Keratinocyte (primary cell): ENCODE results near the gene ELOVL6. TPM values are rescaled to one million over a fixed set of nuclear protein-coding genes. Genes with fewer than 3 reads are reported as not detected.

Experiments
- DNase-seq: peaks from one replicate; pipeline ENCODE4 v3.0.0-alpha.2; 2011; ENCODE audit warnings: low read depth, missing footprints, low spot score
- FAIRE-seq: peaks from 2 replicates; lab custom pipeline; 2011; peaks lifted over from hg19 to GRCh38; lab: Jason Lieb, UNC
- H2AFZ ChIP-seq: 2 replicates; pipeline ENCODE4 v1.6.0; 2012; ENCODE audit warnings: low read length, control low read depth, inconsistent platforms; ENCODE audit not compliant: control insufficient read depth
- H3K27ac ChIP-seq: 2 replicates; pipeline ENCODE4 v1.5.1; 2011; ENCODE audit warnings: low read length; ENCODE audit not compliant: control insufficient read depth, insufficient read depth
- H3K27me3 ChIP-seq: 3 replicates; pipeline ENCODE4 v1.6.0; 2011; ENCODE audit warnings: low read length; ENCODE audit not compliant: control insufficient read depth, insufficient read depth; ENCODE audit errors: extremely low read depth
- H3K36me3 ChIP-seq, 2 experiments: 2 replicates in 1 of 2; 3 replicates in 1 of 2; pipeline ENCODE4 v1.5.1; 2011; ENCODE audit warnings: low read length in 2 of 2, mild to moderate bottlenecking in 1 of 2; ENCODE audit not compliant: control insufficient read depth in 2 of 2, insufficient read depth in 2 of 2; ENCODE audit errors: extremely low read depth in 1 of 2
- H3K4me1 ChIP-seq: 3 replicates; pipeline ENCODE4 v1.5.1; 2011; ENCODE audit warnings: low read length; ENCODE audit not compliant: control insufficient read depth, insufficient read depth; ENCODE audit errors: extremely low read depth
- H3K4me2 ChIP-seq: 3 replicates; pipeline ENCODE4 v1.6.0; 2011; ENCODE audit warnings: low read depth, low read length; ENCODE audit not compliant: control insufficient read depth, insufficient read depth; ENCODE audit errors: extremely low read depth
- H3K4me3 ChIP-seq, 3 experiments: fragments of 200-600 bp in 1 of 3; sonication (generic) in 1 of 3; 2 replicates in 2 of 3; 3 replicates in 1 of 3; pipeline ENCODE4 v1.5.1; 2011 to 2016; ENCODE audit warnings: low read length in 3 of 3, mild to moderate bottlenecking in 3 of 3, control low read depth in 2 of 3, inconsistent platforms in 1 of 3, low read depth in 1 of 3, mixed read lengths in 1 of 3, mixed run types in 1 of 3, moderate library complexity in 1 of 3; ENCODE audit not compliant: control insufficient read depth in 2 of 3, insufficient read depth in 2 of 3; ENCODE audit errors: extremely low read depth in 1 of 3
- H3K79me2 ChIP-seq: 2 replicates; pipeline ENCODE4 v1.6.0; 2012; ENCODE audit warnings: low read length; ENCODE audit not compliant: control insufficient read depth, insufficient read depth
- H3K9ac ChIP-seq: 3 replicates; pipeline ENCODE4 v1.6.0; 2011; ENCODE audit warnings: low read length; ENCODE audit not compliant: control insufficient read depth, insufficient read depth; ENCODE audit errors: extremely low read depth
- H3K9me1 ChIP-seq: 3 replicates; pipeline ENCODE4 v1.6.0; 2011; ENCODE audit warnings: low read length; ENCODE audit not compliant: control insufficient read depth, insufficient read depth; ENCODE audit errors: extremely low read depth
- H3K9me3 ChIP-seq: 2 replicates; pipeline ENCODE4 v1.5.1; 2012; ENCODE audit warnings: low read depth, low read length; ENCODE audit not compliant: control insufficient read depth
- H4K20me1 ChIP-seq: 3 replicates; pipeline ENCODE4 v1.6.0; 2011; ENCODE audit warnings: low read length; ENCODE audit not compliant: control insufficient read depth, insufficient read depth; ENCODE audit errors: extremely low read depth
- EZH2 ChIP-seq: IDR thresholded peaks from one replicate; pipeline ENCODE4 v1.6.1; 2012; ENCODE audit warnings: inconsistent platforms, mild to moderate bottlenecking, low read length, moderate library complexity
- dilution Hi-C: fragments of 300-500 bp; cut with MboI; formaldehyde crosslinking; loops from one replicate; pipeline ENCODE4 v1.7.0; 2020; ENCODE audit warnings: low sequenced_read_pairs; ENCODE audit not compliant: extremely low pct_ligation_motif_present
- polyA plus RNA-seq, 5 experiments: library from polyadenylated mRNA; depleted of rRNA in 3 of 5; stranded (reverse) in 3 of 5; stranded (forward) in 1 of 5; unstranded in 1 of 5; fragments of >200 nt; gene quantifications; 1 replicate in 1 of 5; 2 replicates in 3 of 5; 3 replicates in 1 of 5; pipeline versions ENCODE4 v1.2.1 to v1.2.3, GENCODE V29; 2011 to 2012; ENCODE audit warnings: missing spikeins in 2 of 5, low read depth in 1 of 5, low replicate concordance in 1 of 5
- TF ChIP-seq, protein P1 (sequence below), 3 experiments: IDR thresholded peaks in 1 of 3; conservative IDR thresholded peaks in 1 of 3; optimal IDR thresholded peaks in 1 of 3; 2 replicates in 2 of 3; 3 replicates in 1 of 3; pipeline versions ENCODE3 to v1.5.1; 2011; ENCODE audit warnings: low read length in 3 of 3, mild to moderate bottlenecking in 3 of 3, moderate library complexity in 2 of 3, control low read depth in 1 of 3, inconsistent platforms in 1 of 3; ENCODE audit not compliant: insufficient read depth in 2 of 3; ENCODE audit errors: extremely low read depth in 1 of 3

The ELOVL6 gene
- polyA plus RNA-seq, 1 donor (not counting 4 experiments of a cell fraction or from before 2014, with no cell fraction given) = 65.9 TPM

DNA sequence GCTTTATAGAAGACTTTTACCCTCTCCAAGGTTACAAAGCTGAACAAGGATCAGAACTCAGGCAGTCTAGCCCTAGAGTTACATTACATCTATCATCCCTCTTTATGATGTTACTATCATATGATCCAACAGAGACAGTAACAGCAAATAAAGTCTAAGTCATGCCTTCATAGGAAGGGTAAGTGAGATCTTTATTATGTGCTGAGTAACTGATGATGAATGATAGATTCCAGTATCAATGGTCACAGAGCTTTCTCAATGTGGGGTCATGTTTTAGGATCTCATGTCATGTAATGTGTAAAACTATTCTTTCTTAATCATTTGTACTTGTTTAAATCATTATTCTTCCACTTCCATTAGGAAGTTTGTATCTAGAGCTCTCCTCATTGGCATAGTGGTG lies 22.8 kb downstream of the ELOVL6 start:
- peaks cover 0 to 5% of the 10 kb centered on the region in 2 experiments for H3K36me3 ChIP-seq

DNA sequence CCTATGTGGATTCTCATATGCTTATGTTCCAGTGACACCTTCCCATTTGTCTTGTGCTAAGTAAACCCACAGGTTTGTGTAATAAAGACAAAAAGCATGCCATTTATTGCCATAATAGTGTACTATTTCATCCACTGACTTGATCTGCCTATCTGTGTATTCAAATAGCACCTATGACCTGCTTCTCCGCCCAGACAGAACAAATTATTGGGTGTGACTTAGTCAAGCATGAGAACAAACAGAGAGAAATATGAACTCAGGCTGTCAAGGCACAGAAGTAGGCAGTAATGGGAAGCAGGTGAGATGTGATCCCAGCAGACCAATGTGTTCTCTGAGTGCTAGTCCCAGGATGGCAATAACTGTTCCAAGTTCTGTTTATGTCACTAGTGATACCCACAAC lies 25.4 kb downstream of the ELOVL6 start:
- peaks cover 0 to 6% of the 10 kb centered on the region in 2 experiments for H3K36me3 ChIP-seq
- no peaks in the 10 kb centered on the region for H3K9me3 ChIP-seq
- H3K4me2 ChIP-seq = no peak overlapping the region
- no peak for FAIRE-seq
- H3K79me2 ChIP-seq = peaks cover 15% of the 10 kb centered on the region
- H3K27me3 ChIP-seq = no peaks in the 10 kb centered on the region
- H3K4me1 ChIP-seq = no peaks in the 10 kb centered on the region
- no peak for DNase-seq
- no peaks in the 10 kb centered on the region for H4K20me1 ChIP-seq
- dilution Hi-C loops = no loop called here
- TF ChIP-seq, protein P1, sequence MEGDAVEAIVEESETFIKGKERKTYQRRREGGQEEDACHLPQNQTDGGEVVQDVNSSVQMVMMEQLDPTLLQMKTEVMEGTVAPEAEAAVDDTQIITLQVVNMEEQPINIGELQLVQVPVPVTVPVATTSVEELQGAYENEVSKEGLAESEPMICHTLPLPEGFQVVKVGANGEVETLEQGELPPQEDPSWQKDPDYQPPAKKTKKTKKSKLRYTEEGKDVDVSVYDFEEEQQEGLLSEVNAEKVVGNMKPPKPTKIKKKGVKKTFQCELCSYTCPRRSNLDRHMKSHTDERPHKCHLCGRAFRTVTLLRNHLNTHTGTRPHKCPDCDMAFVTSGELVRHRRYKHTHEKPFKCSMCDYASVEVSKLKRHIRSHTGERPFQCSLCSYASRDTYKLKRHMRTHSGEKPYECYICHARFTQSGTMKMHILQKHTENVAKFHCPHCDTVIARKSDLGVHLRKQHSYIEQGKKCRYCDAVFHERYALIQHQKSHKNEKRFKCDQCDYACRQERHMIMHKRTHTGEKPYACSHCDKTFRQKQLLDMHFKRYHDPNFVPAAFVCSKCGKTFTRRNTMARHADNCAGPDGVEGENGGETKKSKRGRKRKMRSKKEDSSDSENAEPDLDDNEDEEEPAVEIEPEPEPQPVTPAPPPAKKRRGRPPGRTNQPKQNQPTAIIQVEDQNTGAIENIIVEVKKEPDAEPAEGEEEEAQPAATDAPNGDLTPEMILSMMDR (optimal IDR thresholded peaks at IDR 0.05 in 1 of 3, IDR thresholded peaks at IDR 0.05 in 1 of 3, conservative IDR thresholded peaks at IDR 0.05 in 1 of 3; ENCODE audit: extremely low read depth in 1 of 3, insufficient read depth in 2 of 3, low read length in 3 of 3) = no peak
- no peak for TF ChIP-seq EZH2
- no peak overlapping the region for H3K9ac ChIP-seq
- H3K27ac ChIP-seq = no peak overlapping the region
- no peak overlapping the region for H2AFZ ChIP-seq
- H3K4me3 ChIP-seq = no peak overlapping the region
- H3K9me1 ChIP-seq = no peaks in the 10 kb centered on the region

More for the DNA sequence above, 22.8 kb downstream of the ELOVL6 start:
- H3K27me3 ChIP-seq = no peaks in the 10 kb centered on the region
- no peaks in the 10 kb centered on the region for H3K9me3 ChIP-seq
- H4K20me1 ChIP-seq = no peaks in the 10 kb centered on the region
- H3K4me2 ChIP-seq = no peak overlapping the region
- FAIRE-seq (no peak), DNase-seq (no peak)
- no peak overlapping the region for H3K4me3 ChIP-seq
- H2AFZ ChIP-seq = no peak overlapping the region
- TF ChIP-seq, protein P1 (optimal IDR thresholded peaks at IDR 0.05 in 1 of 3, IDR thresholded peaks at IDR 0.05 in 1 of 3, conservative IDR thresholded peaks at IDR 0.05 in 1 of 3; ENCODE audit: extremely low read depth in 1 of 3, insufficient read depth in 2 of 3, low read length in 3 of 3) = no peak
- no peak for TF ChIP-seq EZH2
- H3K79me2 ChIP-seq = peaks cover 28% of the 10 kb centered on the region
- no peaks in the 10 kb centered on the region for H3K4me1 ChIP-seq
- no peaks in the 10 kb centered on the region for H3K9me1 ChIP-seq
- dilution Hi-C loops = no loop called here
- no peak overlapping the region for H3K27ac ChIP-seq
- H3K9ac ChIP-seq = no peak overlapping the region
